Adipose tissue (tissue), 3 donors: Measurements from ENCODE around the gene TELO2. TPM values are rescaled to one million over a fixed set of nuclear protein-coding genes. Genes with fewer than 3 reads are reported as not detected.

Experiments used
- H3K27ac ChIP-seq: one replicate; pipeline ENCODE4 v1.5.1; 2013; ENCODE audit warnings: low read depth, low read length
- WGBS, 3 donors: extraction: QIAGEN DNeasy Blood & Tissue Kit; methylation state at CpG; one replicate each; pipeline ENCODE4 v1.1.7; 2013; 5-methylcytosine and 5-hydroxymethylcytosine counted together
- polyA plus RNA-seq, 3 donors: library from polyadenylated mRNA; stranded (reverse); fragments of 200-250 nt; gene quantifications; one replicate each; pipeline ENCODE4 v1.2.3, GENCODE V29; 2013
- donor health status: healthy with polysubstance abuse.
- donor health status: Bipolar disorder and iron deficiency.
- donor health status: healthy.

Gene TELO2
- polyA plus RNA-seq, 3 donors, result 29.7 to 47.7 (median 39.2) TPM

DNA sequence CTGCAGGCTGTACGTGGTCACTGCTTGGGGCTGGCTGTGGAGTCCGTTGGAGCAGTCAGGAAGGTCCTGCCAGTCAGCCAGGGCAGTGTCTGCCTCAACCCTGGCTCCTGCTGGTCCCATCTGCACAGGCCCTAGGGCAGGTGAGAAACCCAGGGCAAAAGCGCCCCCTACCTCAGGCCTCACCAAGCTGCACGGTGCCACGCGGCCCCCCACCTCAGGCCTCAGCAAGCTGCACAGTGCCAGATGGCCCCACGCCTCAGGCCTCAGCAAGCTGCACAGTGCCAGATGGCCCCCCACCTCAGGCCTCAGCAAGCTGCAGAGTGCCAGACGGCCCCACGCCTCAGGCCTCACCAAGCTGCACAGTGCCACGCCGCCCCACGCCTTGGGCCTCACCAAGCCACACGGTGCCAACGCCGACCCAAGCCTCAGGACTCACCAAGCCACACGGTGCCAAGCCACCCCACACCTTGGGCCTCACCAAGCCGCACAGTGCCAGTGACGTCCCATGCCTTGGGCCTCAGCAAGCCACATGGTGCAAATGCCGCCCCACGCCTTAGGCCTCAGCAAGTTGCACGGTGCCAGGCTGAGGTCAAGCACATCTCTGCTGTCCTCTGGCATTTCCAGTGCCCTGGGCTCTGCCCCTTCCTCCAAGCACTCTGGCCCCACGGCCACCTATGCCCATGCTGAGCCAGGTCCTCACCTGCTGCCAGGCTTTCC, 45.8 kb downstream of the TELO2 start:
- 80 to 83% (median 82%) methylated on average over 22 of the region's 22 CpGs for WGBS, 3 donors
- H3K27ac ChIP-seq, result no peak overlapping the region

DNA sequence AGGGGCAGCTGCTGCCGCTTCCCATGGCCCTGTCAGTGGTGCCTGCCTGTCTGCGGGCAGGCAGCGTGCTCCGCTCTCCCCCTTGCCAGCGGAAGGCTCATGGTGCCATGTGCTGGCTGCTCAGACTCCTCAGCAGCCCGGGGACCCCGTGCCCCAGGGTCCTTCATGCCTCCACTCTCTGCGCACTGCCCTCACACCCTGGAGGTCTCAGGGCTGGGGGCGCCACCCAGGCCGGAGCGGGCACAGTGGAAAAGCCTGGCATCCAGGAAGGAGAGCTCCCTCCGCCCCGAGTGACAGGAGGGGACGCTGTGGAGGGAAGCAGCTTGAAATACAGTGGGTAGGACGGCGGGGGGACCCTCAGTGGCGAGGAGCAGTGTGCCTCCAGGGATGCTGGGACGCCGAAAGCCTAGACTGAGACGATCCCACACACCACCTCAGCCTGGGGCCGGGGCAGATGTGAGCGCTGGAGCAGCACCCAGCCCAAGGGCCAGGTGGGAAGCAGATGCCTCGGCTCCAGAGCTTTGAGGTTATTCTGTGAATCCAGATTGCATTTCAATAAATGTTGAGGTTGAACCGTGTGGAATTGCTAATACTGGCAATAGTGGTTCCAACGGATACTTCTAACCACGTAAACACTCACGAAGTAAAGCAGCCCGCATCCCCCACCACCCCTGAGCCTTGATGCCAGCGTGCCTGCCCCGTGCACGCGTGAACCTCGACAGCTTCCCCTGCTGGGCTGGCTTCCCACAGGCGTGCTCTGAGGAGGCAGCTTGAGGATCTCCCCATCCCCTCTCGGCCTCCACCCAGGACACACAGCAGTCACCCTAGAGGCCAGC, 46.8 kb downstream of the TELO2 start:
- no peak overlapping the region for H3K27ac ChIP-seq
- 83 to 86% (median 85%) methylated on average over 35 of the region's 35 CpGs for WGBS, 3 donors

DNA sequence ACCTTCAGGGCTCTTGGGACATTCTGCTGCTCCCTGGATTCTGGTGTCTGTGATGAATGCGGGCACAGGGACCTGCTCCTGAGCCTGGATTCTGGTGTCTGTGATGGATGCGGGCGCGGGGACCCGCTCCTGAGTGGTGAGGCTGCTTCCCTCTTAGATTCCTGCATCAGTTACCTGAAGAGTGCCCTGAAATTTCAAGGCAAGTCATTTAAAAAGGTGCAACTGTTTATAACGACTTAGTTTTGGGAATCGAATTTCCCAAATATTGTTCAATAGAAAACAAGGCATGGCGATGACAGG, 47.3 kb downstream of the TELO2 start:
- no peak overlapping the region for H3K27ac ChIP-seq
- WGBS, 3 donors, result 86 to 91% (median 89%) methylated on average over 8 of the region's 8 CpGs

DNA sequence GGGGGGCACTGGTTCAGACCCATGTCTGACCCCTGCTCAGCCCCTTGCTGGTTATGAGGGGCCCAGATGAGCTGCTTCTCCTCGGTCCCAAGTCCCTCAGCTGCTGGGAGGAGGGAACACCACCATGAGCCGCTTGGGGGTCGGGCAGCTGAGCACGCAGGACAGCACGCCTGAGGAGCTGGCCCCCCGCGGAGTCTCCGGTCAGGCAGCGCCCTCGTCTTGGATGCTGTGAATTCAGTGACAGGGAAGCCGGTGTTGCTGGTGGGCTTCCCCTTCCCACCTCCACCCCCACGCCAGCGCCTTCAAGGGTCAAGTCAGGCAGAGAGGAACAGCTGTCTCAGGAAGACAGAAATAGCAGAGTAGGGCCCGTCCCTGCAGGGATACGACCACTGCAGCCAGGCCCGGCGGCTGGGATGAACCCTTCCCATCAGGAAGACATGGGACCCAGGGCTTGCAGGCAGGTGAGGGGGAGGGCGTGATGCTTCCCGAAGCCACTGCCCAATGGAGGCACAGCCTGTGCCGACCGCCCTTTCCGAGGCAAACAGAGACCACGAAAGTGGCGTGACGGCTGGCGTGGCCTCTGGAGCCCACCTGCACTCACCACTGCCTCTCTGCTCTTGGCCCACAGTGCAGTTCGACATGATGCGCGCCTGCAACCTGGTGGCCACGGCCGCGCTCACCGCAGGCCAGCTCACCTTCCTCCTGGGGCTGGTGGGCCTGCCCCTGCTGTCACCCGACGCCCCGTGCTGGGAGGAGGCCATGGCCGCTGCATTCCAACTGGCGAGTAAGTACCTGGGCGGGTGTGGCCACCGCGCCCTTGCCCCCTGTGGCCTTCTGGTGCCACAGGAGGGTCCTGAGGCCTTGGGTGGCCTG, 48.4 kb downstream of the TELO2 start:
- H3K27ac ChIP-seq, result no peak overlapping the region
- 89 to 91% (median 89%) methylated on average over 31 to 41 of the region's 41 CpGs for WGBS, 3 donors

DNA sequence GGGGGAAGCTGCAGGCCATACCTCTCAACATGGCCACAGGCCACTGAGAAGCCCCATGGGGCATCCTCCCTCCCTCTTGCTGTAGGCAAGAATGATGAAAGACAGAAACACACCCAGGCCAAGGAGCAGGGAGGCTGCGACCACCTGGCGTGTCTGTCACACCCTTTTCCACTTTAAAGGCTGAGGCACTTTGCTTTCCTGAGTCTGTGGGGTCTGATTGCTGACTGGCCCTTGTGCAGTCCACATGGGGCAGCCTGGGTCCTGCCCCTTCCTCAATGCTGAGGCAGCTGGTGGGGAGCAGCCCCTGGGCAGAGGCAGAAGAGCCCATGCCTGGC, 49.0 kb downstream of the TELO2 start:
- no peak overlapping the region for H3K27ac ChIP-seq
- 73 to 81% (median 77%) methylated on average over 2 of the region's 2 CpGs for WGBS, 3 donors

DNA sequence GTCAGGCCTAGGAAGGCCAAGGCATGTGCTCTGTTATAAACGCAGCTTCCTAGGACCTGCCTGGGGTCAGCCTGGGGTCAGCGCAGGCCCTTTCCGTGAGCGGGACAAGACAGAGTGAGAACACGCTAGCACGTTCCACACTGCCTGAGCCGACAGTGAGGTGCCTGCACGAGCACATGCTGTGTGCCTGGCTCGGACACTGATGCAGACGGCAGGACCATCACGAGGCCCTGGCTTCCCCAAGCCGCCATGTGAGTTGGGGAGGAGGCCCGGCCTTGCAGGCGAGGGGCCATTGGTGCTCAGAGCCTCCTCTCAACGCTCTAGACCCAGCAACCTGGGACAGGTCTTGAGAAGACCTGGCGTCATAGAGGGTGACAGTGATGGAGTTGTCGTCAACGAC, 49.4 kb downstream of the TELO2 start:
- H3K27ac ChIP-seq, result no peak overlapping the region
- 85 to 93% (median 88%) methylated on average over 18 of the region's 18 CpGs for WGBS, 3 donors

DNA sequence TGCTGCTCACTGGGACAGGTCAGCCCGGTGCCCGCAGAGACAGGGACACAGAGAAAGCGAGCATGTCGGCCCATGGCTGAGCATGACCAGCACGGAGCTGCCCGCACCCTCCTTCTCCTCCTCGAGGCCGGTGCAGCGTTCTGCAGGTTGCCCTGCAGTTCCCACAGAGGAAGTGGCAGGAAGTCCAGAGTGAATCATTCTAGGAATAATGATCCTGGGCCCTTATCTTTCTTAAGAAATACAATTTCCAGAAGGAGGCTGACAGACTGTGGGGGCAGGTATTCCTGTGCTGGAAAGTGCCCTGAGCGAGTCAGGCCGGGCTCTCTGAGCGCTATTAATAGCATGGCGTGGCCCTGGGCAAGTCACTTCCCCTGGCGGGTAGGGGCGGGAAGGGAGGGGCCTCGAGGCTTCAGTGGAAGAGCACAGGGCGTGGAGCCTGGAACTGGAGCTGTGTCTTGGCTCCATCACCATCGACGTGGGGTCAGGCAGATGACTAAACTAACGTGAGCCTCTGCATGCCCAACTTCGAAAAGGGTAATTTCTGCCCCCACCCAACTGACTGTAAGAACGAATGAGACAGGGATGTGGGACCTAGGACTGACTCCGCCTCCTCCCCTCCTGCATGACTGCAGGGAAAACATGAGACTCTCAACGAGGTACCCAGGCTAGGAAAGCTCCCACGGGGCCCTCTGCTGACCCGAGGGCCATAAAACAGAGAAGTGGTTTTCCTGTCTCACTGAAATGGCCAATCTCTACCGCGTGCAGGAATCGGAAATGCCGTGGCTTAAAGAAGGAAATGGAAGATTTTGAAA, 50.1 kb downstream of the TELO2 start:
- H3K27ac ChIP-seq, result no peak overlapping the region
- 32 to 67% (median 35%) methylated on average over 30 of the region's 30 CpGs for WGBS, 3 donors

DNA sequence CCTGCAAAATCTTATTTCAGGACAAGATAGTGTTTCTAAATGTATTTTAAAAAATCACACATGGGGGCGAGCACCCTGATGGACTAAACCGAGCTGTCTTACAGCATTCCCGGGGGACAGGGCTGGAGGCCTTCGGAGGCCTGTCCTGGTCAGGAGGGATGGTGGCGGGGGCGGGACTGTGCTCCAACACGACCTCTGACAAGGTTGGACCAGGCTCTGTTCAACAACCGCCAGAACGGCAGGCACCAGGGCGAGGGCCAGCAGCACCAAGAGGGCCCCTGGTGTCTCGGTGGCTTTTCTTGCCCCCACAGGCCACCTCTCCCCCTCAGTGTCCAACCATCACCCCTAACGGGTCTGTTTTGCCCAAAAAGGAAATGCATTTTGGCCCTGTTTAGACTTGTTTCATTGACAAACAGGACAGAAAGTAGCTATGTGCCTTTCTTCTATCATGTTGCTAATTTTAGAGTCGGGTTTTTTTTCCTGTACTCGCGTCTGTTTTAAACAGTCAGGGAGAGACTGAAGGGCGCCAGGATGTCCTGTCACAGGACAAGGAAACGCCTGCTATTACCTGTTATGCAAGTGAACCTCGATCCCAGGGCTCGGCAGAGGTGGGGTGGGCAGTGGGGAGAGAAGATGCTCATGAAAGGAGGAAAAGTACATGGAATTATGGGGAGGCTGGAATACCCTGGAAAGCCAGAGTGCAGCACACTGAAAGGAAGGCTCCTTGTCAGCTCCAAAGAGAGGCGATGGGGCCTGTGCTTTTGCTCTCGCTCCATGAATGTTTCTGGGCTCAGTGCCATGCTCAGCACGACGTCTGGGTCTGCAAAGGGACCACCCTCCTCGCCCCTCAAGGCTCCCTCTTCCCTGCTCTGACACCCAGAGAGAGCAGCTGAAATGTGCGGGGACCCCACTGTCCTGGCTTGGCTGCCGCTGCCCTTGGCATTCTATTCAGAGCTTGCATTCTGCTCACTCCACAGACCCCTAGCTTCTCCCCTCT, 52.2 kb downstream of the TELO2 start:
- no peak overlapping the region for H3K27ac ChIP-seq
- 35 to 75% (median 39%) methylated on average over 26 of the region's 26 CpGs for WGBS, 3 donors

DNA sequence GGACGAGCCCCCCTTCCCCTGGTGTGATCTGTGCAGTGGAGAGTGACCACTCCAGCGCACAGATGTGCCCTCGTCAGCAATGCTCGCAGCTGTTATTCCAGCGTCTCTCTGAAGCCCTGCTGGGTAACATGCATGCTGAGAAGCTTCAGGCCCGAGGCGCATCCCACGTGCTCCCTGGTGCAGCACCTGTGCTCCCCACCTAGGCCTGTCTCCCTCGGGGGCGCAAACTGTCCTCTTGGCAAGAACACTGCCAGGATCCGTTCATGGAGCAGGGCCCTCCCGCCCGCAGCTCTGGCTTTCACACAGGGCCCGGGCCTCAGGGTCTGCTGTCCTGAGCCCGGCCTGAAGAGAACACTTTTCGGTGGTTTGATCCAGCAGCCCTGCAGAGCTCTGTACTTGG, 53.3 kb downstream of the TELO2 start:
- 79 to 85% (median 80%) methylated on average over 16 of the region's 16 CpGs for WGBS, 3 donors
- H3K27ac ChIP-seq, result no peak overlapping the region

DNA sequence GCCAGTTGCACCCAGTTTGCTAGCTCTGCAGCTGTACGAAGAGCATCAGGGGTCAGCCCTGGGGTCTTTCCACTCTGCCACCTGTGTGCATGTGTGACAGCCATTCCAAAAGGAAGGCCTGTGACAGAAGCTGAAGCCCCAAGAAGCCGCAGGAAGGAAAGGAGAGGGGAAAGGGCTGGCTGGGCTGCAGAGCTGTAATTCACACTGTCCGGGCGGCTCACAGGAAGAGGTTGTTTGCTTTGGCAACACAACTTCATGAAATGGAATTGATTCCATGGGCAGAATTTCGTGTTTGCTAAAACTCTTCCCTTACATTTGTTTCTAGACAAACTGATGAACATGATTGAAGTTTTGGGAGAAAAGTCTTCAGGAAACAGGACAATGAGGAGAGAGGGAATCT, 55.1 kb downstream of the TELO2 start:
- H3K27ac ChIP-seq, result no peak overlapping the region
- 44 to 67% (median 46%) methylated on average over 5 of the region's 5 CpGs for WGBS, 3 donors

DNA sequence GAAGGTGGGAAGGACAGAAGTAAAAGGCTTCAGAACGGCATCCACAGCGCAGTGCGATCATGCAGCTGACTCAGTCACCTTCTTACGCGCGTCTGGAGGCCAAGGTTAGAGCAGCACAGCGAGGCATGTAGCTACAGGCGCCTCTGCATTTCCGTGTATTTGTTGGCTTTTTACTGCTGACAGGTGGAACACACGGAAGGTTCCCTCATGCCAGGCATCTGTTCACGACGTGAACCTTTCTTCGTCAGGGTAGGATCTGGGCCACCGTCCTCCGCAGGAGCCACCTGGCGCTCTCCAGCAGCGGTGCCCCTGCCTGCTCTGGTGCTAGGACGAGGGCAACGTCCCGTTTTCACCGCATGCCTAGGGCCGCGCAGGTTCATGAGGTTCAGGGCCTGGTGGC, 55.6 kb downstream of the TELO2 start:
- 77 to 82% (median 81%) methylated on average over 23 of the region's 23 CpGs for WGBS, 3 donors

DNA sequence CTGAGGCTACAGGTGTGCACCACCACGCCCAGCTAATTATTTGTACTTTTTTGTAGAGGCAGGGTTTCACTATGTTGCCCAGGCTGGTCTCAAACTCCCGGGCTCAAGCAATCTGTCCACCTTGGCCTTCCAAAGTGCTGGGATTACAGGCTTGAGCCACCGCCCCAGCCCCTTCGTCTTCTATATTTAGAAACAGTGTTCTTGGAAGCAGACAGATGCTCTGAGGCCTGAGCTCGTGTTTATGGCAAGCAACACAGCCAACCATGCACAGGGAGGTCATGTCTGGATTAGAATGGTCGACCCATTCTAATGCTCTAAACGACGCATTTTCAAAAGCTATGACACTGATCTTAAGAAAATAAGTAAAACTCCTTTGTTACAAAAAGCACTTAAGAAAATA, 56.9 kb downstream of the TELO2 start:
- H3K27ac ChIP-seq, result no peak overlapping the region
- WGBS, 3 donors, result 58 to 82% (median 73%) methylated on average over 8 of the region's 8 CpGs

More for the DNA sequence above, 55.6 kb downstream of the TELO2 start:
- no peak overlapping the region for H3K27ac ChIP-seq

DNA sequence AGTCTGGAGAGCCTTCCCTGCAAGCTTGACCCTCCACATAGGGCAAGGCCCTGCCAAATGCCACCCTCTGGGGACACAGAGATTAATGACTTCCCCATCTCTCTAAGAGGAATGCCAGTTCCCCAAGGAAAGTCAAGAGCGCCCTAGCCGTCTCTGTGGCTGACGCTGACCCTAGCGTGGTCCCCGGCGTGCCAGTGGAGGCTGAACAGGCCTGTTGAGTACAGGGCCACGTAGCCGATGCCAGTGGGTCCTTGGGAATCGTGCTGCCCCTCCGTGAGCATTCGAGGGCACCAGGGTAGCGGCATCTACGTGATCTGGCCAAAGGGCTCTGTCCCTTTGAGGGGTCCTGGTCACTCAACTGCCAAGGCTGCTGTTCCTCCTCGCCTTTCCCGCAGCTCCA, 57.5 kb downstream of the TELO2 start:
- no peak overlapping the region for H3K27ac ChIP-seq
- WGBS, 3 donors, result 81 to 91% (median 81%) methylated on average over 15 of the region's 15 CpGs

DNA sequence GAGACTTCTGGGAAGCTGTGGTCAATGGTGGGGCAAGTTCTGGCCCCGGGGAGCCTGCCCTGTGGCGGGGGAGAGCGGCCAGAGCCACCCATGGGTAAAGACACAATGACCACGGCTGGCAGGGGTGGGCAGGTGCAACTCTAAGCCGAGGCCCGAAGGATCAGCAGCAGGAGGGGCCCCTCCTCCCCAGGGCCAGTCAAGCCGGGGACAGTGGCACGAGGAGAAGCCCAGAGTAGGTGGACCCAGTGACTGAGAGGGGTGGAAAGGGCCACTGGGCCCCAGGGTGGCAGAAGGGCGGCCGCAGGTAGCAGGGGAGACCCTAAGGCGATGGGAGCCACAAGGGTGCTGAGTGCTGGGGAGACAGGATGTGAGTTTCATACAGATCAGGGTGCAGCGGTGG, 58.0 kb downstream of the TELO2 start:
- H3K27ac ChIP-seq, result no peak overlapping the region
- WGBS, 3 donors, result 87 to 93% (median 88%) methylated on average over 12 of the region's 12 CpGs

DNA sequence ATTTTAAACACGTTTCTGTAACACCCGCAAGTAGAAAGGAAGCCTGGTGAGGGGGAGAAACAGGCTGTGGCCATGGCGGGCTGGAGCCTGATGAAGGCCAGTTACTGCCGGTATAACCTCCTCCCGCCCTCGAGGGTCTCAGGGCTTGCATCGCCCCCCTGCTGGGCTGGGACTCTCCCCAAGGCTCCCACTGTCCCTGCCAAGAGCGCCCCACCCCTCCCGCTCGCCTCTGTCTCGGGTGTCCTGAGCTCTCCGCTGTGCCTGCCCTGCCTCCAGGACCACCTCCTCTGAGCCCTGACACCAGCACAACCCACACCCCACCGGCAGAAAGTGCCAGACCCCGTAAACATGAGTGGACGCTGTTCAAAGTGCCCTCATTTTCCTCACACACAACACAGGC, 59.0 kb downstream of the TELO2 start:
- no peak overlapping the region for H3K27ac ChIP-seq
- WGBS, 3 donors, result 75 to 84% (median 80%) methylated on average over 12 to 15 of the region's 15 CpGs

DNA sequence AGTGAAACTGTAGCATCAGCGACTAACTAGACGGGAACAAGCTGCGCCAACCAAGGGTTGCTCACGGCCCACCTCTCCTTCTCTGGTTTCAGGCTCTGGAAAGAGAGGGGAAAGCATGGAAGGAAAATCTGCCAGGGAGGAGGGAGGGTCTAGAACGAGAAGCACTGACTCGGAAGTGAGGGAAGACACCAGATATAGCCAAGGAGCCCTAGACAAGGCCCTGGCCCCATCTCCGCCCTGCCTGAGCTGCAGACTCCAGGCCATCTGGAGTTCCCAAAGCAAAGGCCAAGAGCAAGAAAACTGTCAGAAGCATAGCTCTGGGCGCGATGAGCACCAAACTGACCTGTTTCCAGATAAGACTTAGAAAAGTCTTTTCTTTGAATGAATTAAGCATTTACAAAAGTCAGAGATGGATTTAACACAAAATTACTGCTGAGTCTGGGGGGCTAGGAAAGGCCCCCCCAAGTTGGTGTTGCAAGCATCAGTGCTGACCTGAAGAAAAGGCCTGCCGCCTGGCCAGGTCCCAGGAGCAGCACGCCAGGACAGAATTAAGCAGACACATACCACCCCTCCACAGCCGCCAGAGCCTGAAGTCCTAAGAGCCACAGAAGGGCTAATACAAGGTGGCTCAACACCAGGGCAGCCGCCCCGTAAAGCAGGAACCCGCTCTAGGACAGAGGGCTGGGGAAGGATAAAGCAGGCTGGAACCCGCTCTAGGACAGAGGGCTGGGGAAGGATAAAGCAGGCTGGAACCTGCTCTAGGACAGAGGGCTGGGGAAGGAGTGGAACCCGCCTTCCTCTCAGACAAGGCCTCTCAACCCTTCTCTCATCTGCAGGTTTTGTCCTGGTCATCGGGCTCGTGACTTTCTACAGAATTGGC, 61.0 kb downstream of the TELO2 start:
- 86 to 90% (median 86%) methylated on average over 18 to 19 of the region's 19 CpGs for WGBS, 3 donors
- H3K27ac ChIP-seq, result no peak overlapping the region
